ENCODE data around the gene LRFN2. TPM values are rescaled to one million over a fixed set of nuclear protein-coding genes. Genes with fewer than 3 reads are reported as not detected.

The LRFN2 gene
- total RNA-seq, 4 donors from 2014 or later = 0.14 to 0.34 TPM; not detected in 2

- no peaks in the 10 kb centered on the region for H3K4me1 ChIP-seq
- no peak overlapping the region for H3K27ac ChIP-seq
- intact Hi-C loops (cut with DNase I; ENCODE audit: low total_unique reads) = no loop called here
- no peaks in the 10 kb centered on the region for H3K36me3 ChIP-seq
- H3K4me3 ChIP-seq = no peak overlapping the region
- H3K9me3 ChIP-seq = no peaks in the 10 kb centered on the region
- TF ChIP-seq CTCF (IDR thresholded peaks at IDR 0.05) (no peak), POLR2A (IDR thresholded peaks at IDR 0.05) (no peak)
- DNase-seq = no peak
- no peaks in the 10 kb centered on the region for H3K27me3 ChIP-seq
These were observed 33.5 kb upstream of the LRFN2 start for GRCh38 chr6:40620574-40621240.

GRCh38 chr6:40614671-40615070, 27.5 kb upstream of the LRFN2 start:
- Histone ChIP-seq H3K4me1 (no peaks in the 10 kb centered on the region), H3K27ac (no peak overlapping the region), H3K4me3 (no peak overlapping the region), H3K9me3 (no peaks in the 10 kb centered on the region), H3K27me3 (no peaks in the 10 kb centered on the region), H3K36me3 (no peaks in the 10 kb centered on the region)
- no peak for DNase-seq
- intact Hi-C loops (cut with DNase I; ENCODE audit: low total_unique reads) = no loop called here
- TF ChIP-seq CTCF (IDR thresholded peaks at IDR 0.05) = no peak
- no peak for TF ChIP-seq POLR2A (IDR thresholded peaks at IDR 0.05)

GRCh38 chr6:40611912-40612311, 24.7 kb upstream of the LRFN2 start:
- TF ChIP-seq CTCF (IDR thresholded peaks at IDR 0.05) = no peak
- TF ChIP-seq POLR2A (IDR thresholded peaks at IDR 0.05) = no peak
- no peak for DNase-seq
- Histone ChIP-seq H3K36me3 (no peaks in the 10 kb centered on the region), H3K9me3 (no peaks in the 10 kb centered on the region), H3K27ac (no peak overlapping the region), H3K27me3 (no peaks in the 10 kb centered on the region), H3K4me3 (no peak overlapping the region), H3K4me1 (no peaks in the 10 kb centered on the region)
- intact Hi-C loops (cut with DNase I; ENCODE audit: low total_unique reads) = no loop called here

- Histone ChIP-seq H3K4me1 (no peaks in the 10 kb centered on the region), H3K9me3 (no peaks in the 10 kb centered on the region), H3K27me3 (no peaks in the 10 kb centered on the region), H3K27ac (no peak overlapping the region), H3K36me3 (no peaks in the 10 kb centered on the region), H3K4me3 (no peak overlapping the region)
- intact Hi-C loops (cut with DNase I; ENCODE audit: low total_unique reads) = no loop called here
- TF ChIP-seq CTCF (IDR thresholded peaks at IDR 0.05) = no peak
- TF ChIP-seq POLR2A (IDR thresholded peaks at IDR 0.05) = no peak
- DNase-seq = no peak
These were observed 24.3 kb upstream of the LRFN2 start for GRCh38 chr6:40611434-40611833.

GRCh38 chr6:40610229-40610628, 23.1 kb upstream of the LRFN2 start:
- no peak overlapping the region for H3K27ac ChIP-seq
- no peaks in the 10 kb centered on the region for H3K36me3 ChIP-seq
- no peak for DNase-seq
- H3K4me1 ChIP-seq = no peaks in the 10 kb centered on the region
- no peaks in the 10 kb centered on the region for H3K27me3 ChIP-seq
- intact Hi-C loops (cut with DNase I; ENCODE audit: low total_unique reads) = no loop called here
- TF ChIP-seq CTCF (IDR thresholded peaks at IDR 0.05) (no peak), POLR2A (IDR thresholded peaks at IDR 0.05) (no peak)
- H3K9me3 ChIP-seq = no peaks in the 10 kb centered on the region
- H3K4me3 ChIP-seq = no peak overlapping the region
